Liver (tissue), 9 donors: ENCODE measurements around the gene MASP1. TPM values are rescaled to one million over a fixed set of nuclear protein-coding genes. Genes with fewer than 3 reads are reported as not detected.

ENCODE experiments used
- DNase-seq: peaks from one replicate; pipeline ENCODE4 v3.0.0-alpha.2; 2017; ENCODE audit warnings: low spot score
- H3K27ac ChIP-seq, 2 donors: one replicate each; pipeline ENCODE4 v1.7.0; 2013; ENCODE audit warnings: inconsistent platforms in 2 of 2, low read length in 2 of 2, control low read depth in 1 of 2, low read depth in 1 of 2, mild to moderate bottlenecking in 1 of 2
- H3K27me3 ChIP-seq, 4 donors: one replicate each; pipeline versions ENCODE4 v1.6.1 to v1.7.0; 2013; ENCODE audit warnings: low read length in 3 of 4, inconsistent platforms in 1 of 4, mild to moderate bottlenecking in 1 of 4, moderate library complexity in 1 of 4; ENCODE audit not compliant: control insufficient read depth in 4 of 4, insufficient read depth in 4 of 4
- H3K36me3 ChIP-seq, 4 donors: one replicate each; pipeline versions ENCODE4 v1.6.1 to v1.7.0; 2013; ENCODE audit warnings: low read length in 3 of 4, mild to moderate bottlenecking in 3 of 4, low read depth in 1 of 4, moderate library complexity in 1 of 4; ENCODE audit not compliant: control insufficient read depth in 4 of 4, insufficient read depth in 3 of 4
- H3K4me1 ChIP-seq, 4 donors: one replicate each; pipeline versions ENCODE4 v1.6.1 to v1.7.0; 2013; ENCODE audit warnings: low read length in 3 of 4, mild to moderate bottlenecking in 3 of 4, moderate library complexity in 1 of 4; ENCODE audit not compliant: control insufficient read depth in 4 of 4, insufficient read depth in 4 of 4
- H3K4me3 ChIP-seq, 3 donors: one replicate each; pipeline versions ENCODE4 v1.6.1 to v1.7.0; 2013; ENCODE audit warnings: low read length in 3 of 3, control low read depth in 1 of 3, low read depth in 1 of 3, mild to moderate bottlenecking in 1 of 3
- H3K9ac ChIP-seq, 2 donors: one replicate each; pipeline ENCODE4 v1.7.0; 2013; ENCODE audit warnings: low read length in 2 of 2, mild to moderate bottlenecking in 2 of 2, moderate library complexity in 2 of 2, control low read depth in 1 of 2, low read depth in 1 of 2
- H3K9me3 ChIP-seq, 4 donors: one replicate each; pipeline versions ENCODE4 v1.6.1 to v1.7.0; 2013; ENCODE audit warnings: low read length in 3 of 4; ENCODE audit not compliant: control insufficient read depth in 4 of 4
- ATF3 ChIP-seq: IDR thresholded peaks from 2 replicates; pipeline ENCODE4 v1.6.1; 2016; ENCODE audit warnings: antibody characterized with exemption
- CTCF ChIP-seq: fragments of 150-350 bp; IDR thresholded peaks from 2 replicates; pipeline ENCODE4 v1.5.1; 2017; ENCODE audit warnings: improper control_type of control experiment, low read depth, low read length; ENCODE audit not compliant: missing input control
- EGR1 ChIP-seq, 2 donors: IDR thresholded peaks; 2 replicates each; pipeline ENCODE4 v1.6.1; 2016 to 2018; ENCODE audit warnings: antibody characterized with exemption in 2 of 2, low read depth in 2 of 2
- FOXA1 ChIP-seq: IDR thresholded peaks from 2 replicates; pipeline ENCODE4 v1.6.1; 2016; ENCODE audit warnings: antibody characterized with exemption
- FOXA2 ChIP-seq: IDR thresholded peaks from 2 replicates; pipeline ENCODE4 v1.6.1; 2016; ENCODE audit warnings: antibody characterized with exemption
- GABPA ChIP-seq, 2 donors: IDR thresholded peaks in 1 of 2; conservative IDR thresholded peaks in 1 of 2; 2 replicates each; pipeline ENCODE4 v1.6.1; 2016; ENCODE audit warnings: antibody characterized with exemption in 2 of 2, mild to moderate bottlenecking in 1 of 2, moderate library complexity in 1 of 2
- HNF4G ChIP-seq: IDR thresholded peaks from 2 replicates; pipeline ENCODE4 v1.6.1; 2016; ENCODE audit warnings: antibody characterized with exemption
- JUND ChIP-seq, 2 donors: IDR thresholded peaks; 2 replicates each; pipeline ENCODE4 v1.6.1; 2016; ENCODE audit warnings: antibody characterized with exemption in 2 of 2
- MAX ChIP-seq: IDR thresholded peaks from 2 replicates; pipeline ENCODE4 v1.6.1; 2016; ENCODE audit warnings: antibody characterized with exemption
- NR2F2 ChIP-seq: IDR thresholded peaks from 2 replicates; pipeline ENCODE4 v1.6.1; 2016; ENCODE audit warnings: antibody characterized with exemption
- RAD21 ChIP-seq, 2 donors: IDR thresholded peaks; 2 replicates each; pipeline ENCODE4 v1.6.1; 2016; ENCODE audit warnings: antibody characterized with exemption in 2 of 2, mild to moderate bottlenecking in 2 of 2
- REST ChIP-seq: IDR thresholded peaks from 2 replicates; pipeline ENCODE4 v1.6.1; 2016; ENCODE audit warnings: antibody characterized with exemption, mild to moderate bottlenecking
- RXRA ChIP-seq, 2 donors: IDR thresholded peaks; 2 replicates each; pipeline ENCODE4 v1.6.1; 2017 to 2018; ENCODE audit warnings: antibody characterized with exemption in 2 of 2, mild to moderate bottlenecking in 1 of 2
- SP1 ChIP-seq: IDR thresholded peaks from 2 replicates; pipeline ENCODE4 v1.6.1; 2018; ENCODE audit warnings: antibody characterized with exemption, mild to moderate bottlenecking
- TAF1 ChIP-seq: conservative IDR thresholded peaks from 2 replicates; pipeline ENCODE4 v1.6.1; 2016; ENCODE audit warnings: antibody characterized with exemption, mild to moderate bottlenecking
- ZBTB33 ChIP-seq: IDR thresholded peaks from 2 replicates; pipeline ENCODE4 v1.6.1; 2016; ENCODE audit warnings: antibody characterized with exemption
- WGBS: extraction: QIAGEN DNeasy Blood & Tissue Kit; methylation state at CpG from one replicate; pipeline ENCODE4 v1.1.7; 2013; 5-methylcytosine and 5-hydroxymethylcytosine counted together
- polyA plus RNA-seq, 2 donors: library from polyadenylated mRNA; stranded (reverse) in 1 of 2; unstranded in 1 of 2; fragments of 200-250 nt in 1 of 2; fragments of >200 nt in 1 of 2; fragmentation: Nextera tagmentation in 1 of 2; extraction: Ambion mirVana in 1 of 2; gene quantifications; one replicate each; pipeline versions ENCODE4 v1.2.1 to v1.2.3, GENCODE V29; 2013 to 2015
- total RNA-seq, 2 donors: library from RNA; depleted of rRNA; stranded (reverse); fragments of >200 nt; gene quantifications; one replicate each; pipeline ENCODE4 v1.2.3, GENCODE V29; 2014
- donor health status: healthy.
- donor health status: healthy.
- donor health status: healthy.
- donor health status: healthy.
- donor health status: healthy.

Gene MASP1
- total and polyA plus RNA-seq, 4 donors, result 53.2 to 83.8 (median 73.8) TPM

GRCh38 chr3:187261541-187261969 lies 30.0 kb downstream of the MASP1 start:
- no peak for TF ChIP-seq ZBTB33
- no peak for TF ChIP-seq RXRA (IDR thresholded peaks at IDR 0.05)
- no peak for TF ChIP-seq RAD21 (IDR thresholded peaks at IDR 0.05)
- no peak for TF ChIP-seq CTCF
- no peak for TF ChIP-seq MAX
- TF ChIP-seq JUND (IDR thresholded peaks at IDR 0.05), result no peak
- no peak for TF ChIP-seq NR2F2
- TF ChIP-seq ATF3, result no peak
- TF ChIP-seq FOXA2, result no peak
- TF ChIP-seq EGR1 (IDR thresholded peaks at IDR 0.05; ENCODE audit: low read depth in 2 of 2), result no peak
- H3K27ac ChIP-seq, result no peak overlapping the region
- DNase-seq, result no peak
- no peak overlapping the region for H3K4me3 ChIP-seq
- H3K9ac ChIP-seq, result no peak overlapping the region
- H3K9me3 ChIP-seq, result no peaks in the 10 kb centered on the region
- peaks cover 7 to 33% (median 15%) of the 10 kb centered on the region in 4 donors for H3K4me1 ChIP-seq
- 78% methylated on average over 3 of the region's 3 CpGs for WGBS
- H3K36me3 ChIP-seq, result peaks cover 8 to 59% (median 48%) of the 10 kb centered on the region in 4 donors
- no peaks in the 10 kb centered on the region for H3K27me3 ChIP-seq

GRCh38 chr3:187259171-187259570 lies 32.4 kb downstream of the MASP1 start:
- H3K4me1 ChIP-seq, result peaks cover 0 to 12% (median 8%) of the 10 kb centered on the region in 4 donors
- no peak overlapping the region for H3K9ac ChIP-seq
- H3K9me3 ChIP-seq, result no peaks in the 10 kb centered on the region
- no peak overlapping the region for H3K27ac ChIP-seq
- no peak overlapping the region for H3K4me3 ChIP-seq
- no peaks in the 10 kb centered on the region for H3K27me3 ChIP-seq
- no peak for TF ChIP-seq ATF3
- no peak for TF ChIP-seq SP1
- no peak for TF ChIP-seq FOXA2
- TF ChIP-seq FOXA1, result no peak
- no peak for TF ChIP-seq HNF4G
- no peak for TF ChIP-seq REST
- TF ChIP-seq ZBTB33, result no peak
- no peak for TF ChIP-seq JUND (IDR thresholded peaks at IDR 0.05)
- no peak for TF ChIP-seq EGR1 (IDR thresholded peaks at IDR 0.05; ENCODE audit: low read depth in 2 of 2)
- no peak for TF ChIP-seq MAX
- no peak for TF ChIP-seq TAF1
- TF ChIP-seq GABPA (IDR thresholded peaks at IDR 0.05 in 1 of 2, conservative IDR thresholded peaks at IDR 0.05 in 1 of 2), result no peak
- TF ChIP-seq CTCF, result no peak
- 69% methylated on average over 2 of the region's 2 CpGs for WGBS
- peaks cover 13 to 75% (median 68%) of the 10 kb centered on the region in 4 donors for H3K36me3 ChIP-seq
- DNase-seq, result no peak
